Left hindlimb (tissue), 1 donor: ENCODE data around the gene TPCN2.

Experiments used
- DNase-seq: peaks from one replicate; pipeline ENCODE4 v3.0.0-alpha.2; 2018

TPCN2 gene

DNA sequence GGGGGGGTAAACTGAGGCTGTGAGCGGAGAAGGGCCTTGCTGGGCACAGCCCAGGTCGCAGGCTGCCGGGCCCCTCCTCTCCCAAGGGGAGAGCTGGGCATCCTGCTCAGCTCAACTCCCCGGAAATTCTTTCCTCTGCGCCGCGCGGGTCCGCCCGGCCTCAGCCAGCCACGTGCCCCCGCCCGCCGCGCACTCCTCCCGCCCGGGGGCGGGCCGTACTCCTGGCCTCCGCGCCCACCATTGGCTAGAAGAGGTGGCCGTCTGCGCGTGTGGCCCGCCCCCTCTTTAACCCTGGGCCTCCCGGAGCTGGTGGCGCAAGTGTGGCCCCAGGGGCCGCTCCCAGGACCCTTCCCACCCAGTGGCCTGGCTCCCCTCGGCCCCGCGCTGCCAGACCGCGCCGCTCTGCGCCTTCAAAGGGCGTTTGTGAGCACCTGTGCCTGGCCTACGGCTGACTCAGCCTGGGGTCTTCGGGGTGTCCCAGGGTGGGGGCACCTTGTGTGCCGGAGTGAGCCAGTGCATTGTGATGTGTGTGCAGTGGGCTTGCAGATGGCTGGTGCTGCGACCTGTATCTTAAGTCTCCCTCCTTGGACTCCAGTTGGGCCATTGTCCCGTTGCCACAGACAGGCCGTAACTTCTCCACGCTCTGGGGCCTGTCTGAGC is 37.6 kb upstream of the TPCN2 start:
- DNase-seq = peak; percentile 86

DNA sequence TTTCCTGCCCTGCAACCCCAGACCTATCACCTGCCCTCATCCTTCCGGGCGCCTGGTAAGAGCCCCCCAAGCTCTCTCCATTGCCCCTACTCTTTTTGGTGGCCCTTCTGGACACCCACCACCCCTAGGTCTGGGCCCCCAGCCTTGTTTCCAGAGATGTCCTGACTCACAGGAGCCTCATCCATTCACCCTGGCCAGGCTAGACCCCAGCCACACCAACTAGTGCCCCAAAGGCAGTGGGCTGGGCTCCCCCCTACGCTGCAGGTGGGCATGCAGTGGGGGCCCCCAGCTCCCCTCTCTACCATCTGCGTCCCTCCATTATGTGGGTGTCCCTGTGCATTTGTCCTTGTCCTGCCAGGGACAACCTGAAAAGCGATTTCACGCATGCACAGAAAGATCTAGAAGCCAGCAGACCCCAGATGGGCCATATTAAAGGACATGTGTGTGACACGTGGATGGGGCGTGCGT is 37.1 kb upstream of the TPCN2 start:
- DNase-seq = no peak

DNA sequence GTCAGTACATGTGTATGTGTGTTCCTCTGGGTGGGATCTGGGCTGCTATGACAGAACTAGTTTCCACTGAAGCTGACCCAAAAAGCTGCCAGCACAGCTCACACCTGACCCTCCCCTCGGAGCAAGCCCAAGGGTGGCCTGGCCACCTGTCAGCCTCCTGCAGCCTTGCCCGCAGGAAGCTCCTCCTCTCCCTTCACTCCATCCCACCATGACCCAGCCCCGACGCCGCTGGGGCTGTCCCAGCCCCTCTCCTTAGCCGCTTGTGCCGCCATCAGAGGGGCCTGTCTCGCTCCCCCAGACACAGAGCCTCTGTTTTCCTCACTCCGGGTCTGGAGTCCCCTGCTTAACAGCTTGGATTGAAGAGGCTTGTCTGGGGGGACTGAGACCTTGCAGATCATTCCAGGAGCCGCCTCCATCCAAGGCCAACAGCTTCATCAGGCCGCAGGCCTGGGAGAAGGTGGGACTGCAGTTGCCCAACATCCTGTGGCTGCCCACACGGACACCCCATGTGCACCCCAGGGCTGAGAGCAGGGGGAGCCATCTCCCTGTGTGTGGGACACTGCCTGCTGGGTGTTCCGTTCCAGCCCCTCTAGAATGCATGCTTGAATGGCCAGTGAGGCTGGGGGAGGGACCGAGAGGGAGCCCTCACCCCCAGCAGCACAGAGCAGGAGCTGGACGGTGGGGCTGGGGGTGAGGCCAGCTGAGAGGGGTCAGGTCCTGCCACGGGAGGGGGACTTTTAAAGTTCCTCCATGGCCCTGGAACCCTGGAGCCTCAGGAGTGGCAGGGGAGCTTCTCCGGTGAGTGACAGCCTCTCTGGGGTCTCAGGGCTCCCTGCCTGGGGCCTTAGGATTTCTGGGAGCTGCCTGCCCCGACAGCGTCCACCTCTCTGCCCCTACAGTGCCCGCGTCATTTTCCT is 36.4 kb upstream of the TPCN2 start:
- DNase-seq = no peak

DNA sequence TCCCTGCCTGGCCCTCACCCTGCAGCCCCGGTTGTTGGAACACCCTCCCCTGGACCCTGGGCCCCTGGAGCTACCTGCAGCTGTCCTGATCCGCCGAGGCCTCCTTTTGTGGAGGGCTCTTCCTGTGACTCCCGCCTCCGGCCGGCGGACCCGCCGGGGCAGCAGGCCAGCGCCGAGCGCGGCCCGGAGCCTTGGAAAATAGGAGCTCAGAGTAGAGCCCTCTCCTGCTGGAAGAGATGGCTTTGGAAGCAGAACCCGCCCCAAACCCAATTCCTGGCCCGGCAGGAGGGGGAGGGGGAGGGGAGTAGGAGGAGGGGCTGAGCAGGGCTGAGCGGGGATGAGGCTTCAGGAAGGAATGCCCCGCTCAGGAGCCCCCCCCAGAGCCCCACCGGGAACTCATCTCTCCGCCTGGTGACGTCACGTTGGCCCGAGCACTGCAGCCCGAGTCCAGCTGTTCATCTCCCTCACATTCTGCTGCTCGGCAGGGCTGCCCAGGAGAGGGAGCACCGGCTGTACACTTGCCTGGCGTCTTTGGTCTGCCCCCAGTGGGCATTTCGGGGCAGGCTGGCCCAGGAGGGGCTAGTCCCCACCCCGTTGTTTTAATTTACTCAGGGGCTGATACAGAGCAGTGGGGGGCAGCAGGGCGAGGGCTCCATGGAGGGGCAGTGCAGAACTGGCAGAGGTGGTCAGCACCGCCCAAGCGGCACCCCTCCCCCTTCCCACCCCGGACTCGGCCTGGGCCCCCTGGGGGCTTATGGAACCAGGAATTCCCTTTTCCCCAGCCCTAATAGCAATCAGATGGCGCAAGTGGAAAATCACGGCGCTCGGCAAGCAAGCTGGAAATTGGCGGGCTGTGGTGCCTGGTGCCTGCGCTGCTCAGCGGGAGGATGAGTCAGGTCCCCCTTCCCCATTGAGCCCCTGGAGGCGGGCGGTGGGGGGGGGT is 35.5 kb upstream of the TPCN2 start, which contains the start of gene MRGPRF:
Gene MRGPRF (minus strand): TSS at position 238 of the 943 bp plus-strand sequence. CDS start 3,345 bp downstream, outside the sequence.
- peak; percentile 96 for DNase-seq

DNA sequence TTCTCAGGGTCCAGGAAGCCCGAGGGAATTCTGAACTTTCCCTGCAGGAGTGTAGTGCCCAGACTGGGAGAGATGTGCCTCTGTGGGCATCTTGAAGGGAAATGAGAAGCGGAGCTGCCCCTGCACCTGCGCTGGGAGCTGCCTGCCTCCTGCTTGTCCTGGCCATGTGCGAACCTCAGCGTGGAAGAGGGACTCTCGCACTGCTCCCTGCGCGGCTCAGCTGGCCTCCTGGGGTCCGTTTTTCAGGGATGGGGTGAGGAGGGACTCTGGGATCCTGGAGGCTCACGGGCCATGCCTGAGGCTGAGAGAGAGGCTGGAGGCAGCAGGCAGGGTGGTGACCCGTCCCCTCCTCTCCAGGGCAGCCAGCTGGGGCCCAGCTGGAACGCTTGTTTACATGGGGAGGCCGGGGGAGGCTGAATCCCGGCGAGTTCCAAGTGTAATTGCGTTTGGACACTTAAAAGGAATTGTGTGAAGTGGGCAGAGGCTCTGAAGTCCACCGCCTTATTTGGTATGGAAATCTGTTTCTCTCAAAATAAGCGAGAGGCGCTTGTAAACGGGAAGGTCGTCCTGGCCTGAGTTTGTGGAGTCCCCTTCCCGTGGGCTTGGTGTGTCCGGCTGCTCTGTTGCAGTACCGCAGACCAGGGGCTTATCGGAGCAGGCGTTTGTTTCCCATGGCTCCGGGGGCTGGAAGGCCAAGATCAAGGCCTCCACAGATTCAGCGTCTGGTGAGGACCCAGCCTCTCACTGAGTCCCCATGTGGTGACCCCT is 34.5 kb upstream of the TPCN2 start:
- DNase-seq = no peak

DNA sequence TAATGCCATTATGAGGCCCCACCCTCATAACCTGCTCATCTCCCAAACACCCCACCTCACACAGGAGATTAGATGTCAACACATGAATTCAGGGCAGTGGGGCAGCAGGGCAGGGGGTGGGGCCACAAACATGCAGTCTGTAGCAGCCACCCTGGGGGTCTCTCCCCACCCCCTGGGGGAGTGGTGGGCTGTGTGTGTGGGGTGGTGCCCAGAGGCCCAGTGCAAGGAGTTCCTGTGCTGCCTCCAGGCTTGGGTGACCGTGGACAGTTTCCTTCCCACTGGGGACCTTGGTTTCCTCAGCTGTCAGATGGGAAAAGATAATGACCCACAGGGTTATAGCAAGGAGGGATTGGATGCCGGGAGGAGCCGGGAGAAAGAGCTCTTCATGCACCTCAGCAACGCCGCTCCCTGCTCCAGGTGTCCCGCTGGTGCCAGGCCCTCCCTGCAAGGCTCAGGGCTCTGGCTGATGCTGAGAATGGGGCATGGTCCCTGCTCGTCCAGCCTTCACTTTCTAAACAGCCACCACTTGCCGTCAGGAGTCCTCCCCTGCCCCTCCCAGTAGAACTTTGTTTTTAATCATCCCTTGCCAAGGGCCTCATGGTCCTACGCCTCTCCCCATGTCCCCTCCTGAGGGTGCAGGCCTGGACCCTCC is 33.7 kb upstream of the TPCN2 start:
- no peak for DNase-seq

DNA sequence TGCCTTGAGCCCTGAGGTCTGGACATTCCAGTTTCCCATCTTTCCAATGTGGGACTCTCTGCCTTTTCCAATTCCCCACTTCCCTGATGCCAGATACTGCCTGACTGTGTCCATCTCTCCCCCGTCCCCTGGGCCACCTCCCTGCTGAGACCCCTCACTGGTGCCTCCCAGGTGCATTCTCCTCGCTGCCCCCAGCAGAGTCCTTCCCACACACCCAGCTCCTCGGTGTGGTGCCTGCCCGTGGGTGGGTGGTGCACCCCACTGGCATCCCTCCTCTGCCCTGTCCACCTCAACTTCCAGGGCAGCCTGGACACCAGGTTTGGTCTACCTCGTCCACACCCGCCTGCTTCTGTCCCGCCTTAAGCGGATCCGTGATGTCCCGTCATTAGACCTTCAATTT is 30.8 kb upstream of the TPCN2 start:
- no peak for DNase-seq

DNA sequence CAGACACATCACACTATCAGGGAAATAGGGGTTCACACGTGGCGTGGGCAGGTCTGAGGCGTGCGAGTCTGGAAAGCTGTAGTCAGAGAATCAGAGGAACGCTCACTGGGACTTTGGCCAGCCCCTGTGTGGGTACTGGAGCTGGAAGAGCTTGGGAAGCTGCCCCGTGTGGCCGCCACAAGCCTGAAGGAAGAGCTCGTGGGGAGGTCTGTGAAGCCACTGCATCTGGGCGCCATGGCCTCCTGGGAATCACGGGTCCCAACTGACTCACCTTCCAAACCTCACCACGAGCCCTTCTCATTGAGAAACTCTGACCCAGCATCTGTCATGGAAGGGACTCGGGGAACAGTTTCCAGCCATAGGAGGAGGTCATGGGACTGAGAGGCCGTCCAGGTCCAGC is 29.8 kb upstream of the TPCN2 start:
- no peak for DNase-seq

DNA sequence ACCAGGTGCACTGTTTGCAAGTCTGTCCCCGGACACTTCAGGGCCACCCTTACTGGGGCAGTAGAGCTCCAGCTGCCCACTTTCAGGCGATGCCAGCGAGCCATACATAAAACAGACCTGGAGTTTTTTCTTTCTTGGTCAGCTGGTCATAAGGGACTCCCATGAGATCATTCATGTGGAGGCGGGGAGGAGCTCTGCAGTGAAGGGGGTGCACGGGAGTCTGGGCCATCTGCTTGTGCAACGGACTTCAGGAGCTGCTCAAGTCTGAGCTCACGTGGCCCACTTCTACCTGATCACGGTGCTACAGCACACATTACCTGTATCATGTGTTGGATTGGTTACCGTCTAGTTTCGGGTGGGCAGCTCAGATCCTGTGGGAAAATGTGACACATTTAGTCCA is 26.5 kb upstream of the TPCN2 start:
- DNase-seq = no peak

DNA sequence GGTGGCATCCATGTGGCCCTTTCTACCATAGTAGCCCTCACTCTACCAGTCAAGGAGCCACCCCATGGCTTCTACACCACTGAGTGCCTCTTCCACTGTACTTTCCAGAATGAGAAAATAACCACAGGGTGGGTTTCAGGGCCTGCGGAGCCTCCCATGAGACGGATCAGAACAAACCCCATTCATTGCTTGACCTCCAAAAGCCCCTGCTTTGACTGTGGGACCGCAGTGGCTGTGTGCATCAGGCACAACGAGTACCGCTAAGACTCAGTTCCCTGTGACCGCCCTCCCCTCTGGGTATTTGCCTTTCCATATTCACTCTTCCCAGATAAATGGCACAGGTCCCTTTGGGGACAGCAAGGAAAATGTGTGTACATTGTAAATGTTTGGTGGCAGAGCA is 24.2 kb upstream of the TPCN2 start:
- DNase-seq = no peak

DNA sequence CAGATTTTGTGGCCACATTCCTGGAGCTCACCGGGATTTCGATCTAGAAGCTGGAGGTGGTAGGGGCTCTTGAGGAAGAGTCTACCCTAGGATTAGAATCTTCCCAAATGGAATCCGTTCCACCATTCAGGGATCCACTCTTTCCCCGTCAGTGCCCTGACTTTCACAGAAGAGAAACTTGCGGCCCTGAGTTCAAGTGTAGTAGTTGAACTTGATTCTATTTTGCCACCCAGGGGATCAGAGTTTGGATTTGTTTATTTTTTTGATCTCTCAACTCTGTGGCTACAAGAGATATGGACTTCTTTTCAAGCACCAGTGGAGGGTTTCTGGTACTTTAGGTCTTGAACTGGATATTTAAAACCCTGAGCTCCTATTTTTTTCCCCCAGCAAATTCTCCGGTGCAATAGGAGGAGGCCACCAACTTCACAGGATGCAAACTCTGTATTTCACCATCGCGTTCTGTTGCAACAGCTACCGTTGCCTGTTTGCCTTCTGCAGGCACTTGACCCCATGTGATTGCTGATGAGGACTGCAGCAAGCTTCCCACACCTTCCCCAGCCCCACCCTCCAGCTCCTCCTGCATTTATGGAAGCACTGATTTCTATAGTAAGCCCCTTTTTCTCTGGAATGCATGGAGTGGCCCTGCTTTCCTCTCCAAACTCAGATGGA is 20.9 kb upstream of the TPCN2 start:
- DNase-seq = no peak

DNA sequence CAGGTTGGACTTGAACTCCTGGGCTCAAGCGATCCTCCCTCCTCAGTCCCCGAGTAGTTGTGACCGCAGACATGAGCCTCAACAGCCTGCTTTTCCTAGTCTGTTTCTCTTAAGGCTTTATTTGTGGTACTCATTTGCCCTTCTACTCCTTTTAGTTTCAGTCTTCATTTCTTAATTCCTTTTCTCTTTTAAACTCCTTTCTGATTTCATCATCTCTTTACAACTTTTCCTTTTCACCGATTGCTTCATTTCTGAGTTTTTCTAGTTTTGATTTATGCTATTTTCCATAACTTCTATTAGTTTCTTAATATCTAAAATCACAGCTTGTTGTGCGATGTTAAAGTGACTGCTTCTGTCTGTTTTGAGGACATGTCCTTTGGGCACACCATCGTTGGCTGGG is 18.4 kb upstream of the TPCN2 start:
- no peak for DNase-seq

DNA sequence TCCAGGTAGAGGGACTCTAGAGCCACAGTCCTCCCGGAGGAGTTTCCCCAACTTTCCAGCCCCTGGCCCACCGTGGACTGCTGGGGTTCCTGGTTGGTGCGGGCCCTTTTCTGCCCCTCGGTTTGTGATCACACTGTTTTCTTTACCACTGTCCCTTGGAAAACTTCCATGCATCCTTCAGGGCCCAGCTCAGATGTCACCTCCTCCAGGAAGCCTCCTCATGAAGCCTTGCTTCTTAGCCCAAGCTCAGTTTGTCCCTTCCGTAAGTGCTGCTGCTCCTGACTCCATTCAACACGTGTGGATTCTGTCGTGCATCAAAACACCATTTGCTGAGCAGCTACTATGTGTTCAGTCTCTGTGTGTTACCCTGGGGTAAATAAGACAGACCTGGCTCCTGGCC is 15.9 kb upstream of the TPCN2 start:
- no peak for DNase-seq

DNA sequence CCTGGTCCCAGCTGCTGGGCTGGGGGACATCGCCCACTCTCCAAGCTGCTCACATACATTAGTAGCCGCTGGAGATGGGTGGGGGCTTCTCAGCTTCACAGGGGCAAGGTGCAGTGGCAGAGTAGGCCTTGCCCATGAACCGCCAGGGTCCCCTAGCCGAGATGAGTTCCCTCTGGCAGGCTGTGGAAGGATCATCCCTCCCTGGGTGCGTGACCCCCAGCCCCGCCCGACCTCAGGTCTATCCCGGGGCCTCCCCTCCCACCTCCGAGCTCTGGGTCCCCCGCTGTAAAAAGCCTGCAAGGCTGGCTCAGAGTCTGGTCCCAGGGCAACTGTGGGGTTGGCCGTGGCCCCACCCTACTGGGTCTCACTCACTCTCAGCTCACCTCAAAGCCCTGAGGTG is 15.3 kb upstream of the TPCN2 start:
- DNase-seq = no peak

DNA sequence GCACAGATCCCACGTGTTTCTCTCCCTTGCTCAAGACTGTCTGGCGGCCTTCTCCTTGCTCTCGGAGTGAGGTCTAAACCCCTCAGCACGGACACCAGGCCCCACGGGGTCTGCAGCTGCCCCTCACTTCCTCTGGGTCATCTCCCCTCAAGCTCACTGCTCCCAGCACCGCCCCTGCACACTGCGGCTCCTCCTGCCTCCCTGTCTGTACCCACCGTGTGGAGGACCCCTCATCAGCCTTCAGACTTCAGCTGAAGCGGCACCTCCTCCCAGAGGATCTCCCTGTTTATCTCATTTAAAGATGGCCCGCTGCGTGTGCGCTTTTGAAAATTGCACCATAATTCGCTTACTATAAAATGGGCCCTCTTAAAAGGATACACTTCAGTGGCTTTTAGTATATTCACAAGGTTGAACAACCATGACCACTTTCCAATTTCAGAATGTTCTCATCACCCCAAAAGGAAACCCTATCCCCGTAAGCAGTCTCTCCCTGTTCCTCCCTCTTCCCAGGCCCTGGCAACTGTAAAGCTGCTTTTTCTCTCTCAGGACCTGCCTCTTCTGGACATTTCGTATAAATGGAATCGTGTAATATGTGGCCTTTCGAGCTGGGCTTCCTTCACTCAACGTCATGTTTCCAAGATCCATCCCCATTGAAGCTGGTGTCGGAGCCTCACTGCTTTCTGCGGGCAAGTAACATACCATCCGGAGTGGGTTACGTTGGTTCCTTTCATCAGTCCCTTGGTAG is 14.4 kb upstream of the TPCN2 start:
- DNase-seq = no peak

DNA sequence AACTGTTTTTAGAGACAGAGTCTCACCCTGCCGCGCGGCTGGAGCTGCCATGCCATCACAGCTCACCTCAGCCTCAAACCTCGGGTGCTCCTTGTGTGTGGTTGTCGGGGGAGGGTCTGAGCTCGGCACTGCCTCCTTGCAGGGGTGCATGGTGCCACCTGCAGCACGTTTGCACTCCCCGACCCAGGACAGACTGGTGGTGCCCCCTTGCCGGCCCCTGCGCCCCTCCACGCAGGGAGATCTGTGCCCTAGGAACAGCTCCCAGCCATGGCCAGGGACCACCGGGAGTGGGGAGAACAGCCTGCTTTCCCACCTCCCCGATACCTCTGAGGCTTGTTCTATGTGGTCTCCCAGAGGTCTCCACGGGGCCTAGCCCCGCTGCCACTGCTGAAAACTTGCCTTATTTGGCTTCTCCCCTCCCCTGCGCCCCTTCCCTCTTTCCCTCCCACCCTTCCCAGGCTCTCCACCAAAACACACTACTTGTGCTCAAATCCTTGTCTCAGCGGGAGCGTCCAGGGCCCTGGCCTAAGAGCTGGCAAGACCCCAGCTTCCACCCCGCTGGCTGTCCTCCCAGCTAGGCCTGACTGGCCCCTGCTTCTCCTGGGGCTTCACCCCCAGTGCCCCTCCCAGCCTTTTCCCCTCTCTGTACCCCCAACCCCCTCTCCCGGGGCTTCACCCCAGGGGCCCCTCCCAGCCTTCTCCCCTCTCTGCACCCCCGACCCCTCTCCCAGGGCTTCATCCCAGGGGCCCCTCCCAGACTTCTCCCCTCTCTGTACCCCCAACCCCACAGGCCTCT is 13.4 kb upstream of the TPCN2 start:
- peak; percentile 59 for DNase-seq

DNA sequence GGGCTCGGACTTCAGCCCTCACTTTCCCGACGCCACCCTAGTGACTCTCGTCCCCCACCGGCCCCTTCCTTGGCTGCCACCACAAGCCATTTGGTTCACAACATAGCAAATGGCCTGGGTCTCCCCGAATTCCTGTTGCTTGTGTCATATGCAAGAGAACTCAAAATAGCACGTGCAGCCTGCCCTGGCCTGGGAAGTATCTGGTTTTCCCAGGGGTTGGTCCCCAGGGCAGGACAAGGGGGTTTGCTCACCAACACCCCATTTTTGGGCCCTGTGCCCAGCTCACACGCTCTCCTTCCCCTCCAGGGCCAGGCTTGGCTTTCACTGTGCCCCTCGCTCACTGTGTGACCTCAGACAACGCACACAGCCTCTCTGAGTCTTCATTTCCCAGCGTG is 12.8 kb upstream of the TPCN2 start:
- peak; percentile 61 for DNase-seq

DNA sequence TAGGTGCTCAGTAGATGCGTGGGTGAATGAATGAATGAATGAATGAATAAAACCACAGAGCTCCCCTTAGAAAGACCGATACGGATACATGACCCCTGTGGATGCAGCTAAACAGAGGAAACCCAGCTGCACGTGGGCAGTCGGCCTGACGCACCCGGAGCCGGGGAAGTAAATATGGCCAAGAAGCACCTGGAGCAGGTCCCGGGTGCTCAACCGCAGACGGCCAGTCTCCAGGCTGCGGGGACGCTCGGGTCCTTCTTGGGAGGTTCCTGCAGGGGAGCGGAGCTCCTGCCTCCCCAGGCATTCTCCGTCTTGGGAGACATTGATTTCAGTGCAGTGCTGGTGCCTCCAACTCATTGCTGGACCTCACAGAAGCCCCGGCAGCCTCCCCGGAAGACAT is 11.7 kb upstream of the TPCN2 start:
- no peak for DNase-seq

DNA sequence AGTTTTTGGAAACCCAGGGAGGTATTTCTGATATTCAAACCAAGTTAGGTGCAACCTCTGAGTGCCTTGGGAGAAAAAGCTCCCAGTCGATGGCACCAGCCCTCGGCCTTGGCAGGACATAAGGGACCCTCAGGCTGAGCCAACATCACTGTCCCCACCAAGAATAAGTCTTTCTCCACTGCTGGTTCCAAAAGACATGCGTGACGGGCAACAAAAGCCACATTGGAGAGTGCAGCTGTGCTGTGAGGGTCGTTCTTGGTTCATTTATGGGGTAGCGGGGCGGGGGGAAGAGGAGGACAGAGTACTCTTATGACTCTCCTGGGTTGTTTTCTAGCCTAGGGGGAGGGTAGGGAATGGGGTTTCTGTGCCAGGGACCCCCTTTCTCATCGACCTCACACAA is 11.2 kb upstream of the TPCN2 start:
- no peak for DNase-seq

DNA sequence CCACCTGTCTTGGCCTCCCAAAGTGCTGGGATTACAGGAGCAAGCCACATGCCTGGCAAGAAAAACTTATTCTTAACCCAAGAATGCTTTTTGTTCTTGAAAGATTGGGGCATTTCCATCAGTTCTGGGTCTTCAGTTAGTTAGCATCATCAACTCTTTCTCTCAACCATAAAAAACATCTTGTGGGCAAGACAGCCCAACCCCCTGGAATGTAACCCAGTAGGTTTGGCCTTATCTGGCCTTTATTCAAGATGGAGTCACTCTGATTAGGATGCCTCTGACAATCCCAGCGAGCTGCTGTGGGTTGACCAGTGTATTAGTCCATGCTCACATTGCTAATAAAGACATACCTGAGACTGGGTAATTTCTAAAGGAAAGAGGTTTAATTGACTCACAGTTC is 9.2 kb upstream of the TPCN2 start:
- DNase-seq = no peak
